HepG2 (cell line): Measurements from ENCODE around the gene AGTRAP. TPM values are rescaled to one million over a fixed set of nuclear protein-coding genes. Genes with fewer than 3 reads are reported as not detected.
A peak's percentile ranks its signal among the peaks of the same experiment; 100 is the strongest.

Source experiments
- DMAP1 ChIP-seq: IDR thresholded peaks from 2 replicates; pipeline ENCODE4 v1.6.1; 2016
- ETV5 ChIP-seq: IDR thresholded peaks from 2 replicates; pipeline ENCODE4 v1.6.1; 2018; ENCODE audit warnings: missing biosample characterization, missing genetic modification reagents, inconsistent platforms, borderline replicate concordance
- GATAD1 ChIP-seq: IDR thresholded peaks from 2 replicates; pipeline ENCODE4 v1.6.1; 2016; ENCODE audit warnings: missing genetic modification reagents, missing compliant biosample characterization
- GTF2F1 ChIP-seq: fragments of 150-350 bp; IDR thresholded peaks from 2 replicates; pipeline ENCODE4 v1.6.1; 2014; ENCODE audit warnings: low read length
- MYC ChIP-seq: sonication (generic); formaldehyde crosslinking; IDR thresholded peaks from 2 replicates; pipeline ENCODE4 v1.9.0; 2021; ENCODE audit warnings: missing genetic modification reagents, borderline replicate concordance
- TCF12 ChIP-seq, 2 experiments: fragments of 450-650 bp in 1 of 2; sonication (generic) in 1 of 2; formaldehyde crosslinking in 1 of 2; IDR thresholded peaks; 2 replicates each; pipeline versions ENCODE4 v1.6.1 to v1.8.0; 2017 to 2022; ENCODE audit warnings: antibody characterized with exemption in 1 of 2, mild to moderate bottlenecking in 1 of 2, missing genetic modification reagents in 1 of 2, moderate library complexity in 1 of 2
- TFDP1 ChIP-seq: IDR thresholded peaks from 2 replicates; pipeline ENCODE4 v1.6.1; 2016; ENCODE audit warnings: missing compliant biosample characterization, missing genetic modification reagents, borderline replicate concordance
- ZBTB40 ChIP-seq, 2 experiments: fragments of 450-650 bp in 1 of 2; sonication (generic) in 1 of 2; formaldehyde crosslinking in 1 of 2; IDR thresholded peaks; 2 replicates each; pipeline versions ENCODE4 v1.6.1 to v1.8.0; 2016 to 2022; ENCODE audit warnings: antibody characterized with exemption in 1 of 2, mild to moderate bottlenecking in 1 of 2, missing genetic modification reagents in 1 of 2
- ZNF160 ChIP-seq: sonication (generic); formaldehyde crosslinking; IDR thresholded peaks from 2 replicates; pipeline ENCODE4 v1.8.0; 2022; ENCODE audit warnings: mild to moderate bottlenecking, inconsistent platforms, missing genetic modification reagents
- ZNF17 ChIP-seq: sonication (generic); formaldehyde crosslinking; IDR thresholded peaks from 2 replicates; pipeline ENCODE4 v1.5.0; 2020; ENCODE audit warnings: mild to moderate bottlenecking, missing genetic modification reagents
- ZNF34 ChIP-seq: sonication (generic); formaldehyde crosslinking; IDR thresholded peaks from 2 replicates; pipeline ENCODE4 v1.4.0; 2020; ENCODE audit warnings: mild to moderate bottlenecking, missing genetic modification reagents, borderline replicate concordance
- ZNF776 ChIP-seq: sonication (generic); formaldehyde crosslinking; IDR thresholded peaks from 2 replicates; pipeline ENCODE4 v1.4.0; 2020; ENCODE audit warnings: mild to moderate bottlenecking, missing genetic modification reagents
- polyA plus RNA-seq, 8 experiments: library from polyadenylated mRNA; depleted of rRNA in 3 of 8; stranded (reverse) in 7 of 8; unstranded in 1 of 8; fragments of >200 nt; fragmentation: Illumina TruSeq in 4 of 8; extraction: Trizol in 4 of 8; gene quantifications; 2 replicates each; pipeline versions ENCODE4 v1.2.1 to v1.2.3, GENCODE V29; 2011 to 2016; ENCODE audit warnings: low read depth in 4 of 8, missing spikeins in 1 of 8, mixed read lengths in 1 of 8; ENCODE audit not compliant: insufficient read depth in 1 of 8
- total RNA-seq, 5 experiments: library from RNA; depleted of rRNA; stranded (reverse); fragments of >200 nt; fragmentation: Illumina TruSeq; extraction: Trizol; gene quantifications; 2 replicates each; pipeline ENCODE4 v1.2.3, GENCODE V29; 2016; ENCODE audit warnings: low read depth in 1 of 5
- TF ChIP-seq, protein P1 (sequence below): IDR thresholded peaks from 2 replicates; pipeline ENCODE4 v1.4.0; 2020; ENCODE audit warnings: mild to moderate bottlenecking, missing genetic modification reagents

Gene AGTRAP
- total and polyA plus RNA-seq, 2 of the 13 experiments (the other 11 are each of a cell fraction or from before 2014, with no cell fraction given), result 28.3 to 32.0 TPM

GRCh38 chr1:11735854-11736745 is at the start of gene AGTRAP (continued):
- TF ChIP-seq GTF2F1 (peak; percentile 79; the same call in 1 of the 2 replicates), ZNF17 (CRISPR knock-in tag) (no peak), ZNF776 (CRISPR knock-in tag) (0 out of 2 replicates have a peak, but pooled peaks have one; percentile 28), DMAP1 (CRISPR knock-in tag) (peak; percentile 44; the same call in 1 of the 2 replicates), GATAD1 (CRISPR knock-in tag) (peak; percentile 78), TCF12 (IDR thresholded peaks at IDR 0.05) (no peak), TCF12 (CRISPR knock-in tag; IDR thresholded peaks at IDR 0.05) (no peak), ETV5 (CRISPR knock-in tag) (peak; percentile 13; the same call in 1 of the 2 replicates), ZNF34 (CRISPR knock-in tag) (no peak), ZNF160 (CRISPR knock-in tag) (0 out of 2 replicates have a peak, but pooled peaks have one; percentile 41), ZBTB40 (IDR thresholded peaks at IDR 0.05) (no peak), ZBTB40 (CRISPR knock-in tag; IDR thresholded peaks at IDR 0.05) (0 out of 2 replicates have a peak, but pooled peaks have one; percentile 26), MYC (CRISPR knock-in tag) (0 out of 2 replicates have a peak, but pooled peaks have one; percentile 35), TFDP1 (CRISPR knock-in tag) (peak; percentile 28; the same call in 1 of the 2 replicates)
- TF ChIP-seq, protein P1, sequence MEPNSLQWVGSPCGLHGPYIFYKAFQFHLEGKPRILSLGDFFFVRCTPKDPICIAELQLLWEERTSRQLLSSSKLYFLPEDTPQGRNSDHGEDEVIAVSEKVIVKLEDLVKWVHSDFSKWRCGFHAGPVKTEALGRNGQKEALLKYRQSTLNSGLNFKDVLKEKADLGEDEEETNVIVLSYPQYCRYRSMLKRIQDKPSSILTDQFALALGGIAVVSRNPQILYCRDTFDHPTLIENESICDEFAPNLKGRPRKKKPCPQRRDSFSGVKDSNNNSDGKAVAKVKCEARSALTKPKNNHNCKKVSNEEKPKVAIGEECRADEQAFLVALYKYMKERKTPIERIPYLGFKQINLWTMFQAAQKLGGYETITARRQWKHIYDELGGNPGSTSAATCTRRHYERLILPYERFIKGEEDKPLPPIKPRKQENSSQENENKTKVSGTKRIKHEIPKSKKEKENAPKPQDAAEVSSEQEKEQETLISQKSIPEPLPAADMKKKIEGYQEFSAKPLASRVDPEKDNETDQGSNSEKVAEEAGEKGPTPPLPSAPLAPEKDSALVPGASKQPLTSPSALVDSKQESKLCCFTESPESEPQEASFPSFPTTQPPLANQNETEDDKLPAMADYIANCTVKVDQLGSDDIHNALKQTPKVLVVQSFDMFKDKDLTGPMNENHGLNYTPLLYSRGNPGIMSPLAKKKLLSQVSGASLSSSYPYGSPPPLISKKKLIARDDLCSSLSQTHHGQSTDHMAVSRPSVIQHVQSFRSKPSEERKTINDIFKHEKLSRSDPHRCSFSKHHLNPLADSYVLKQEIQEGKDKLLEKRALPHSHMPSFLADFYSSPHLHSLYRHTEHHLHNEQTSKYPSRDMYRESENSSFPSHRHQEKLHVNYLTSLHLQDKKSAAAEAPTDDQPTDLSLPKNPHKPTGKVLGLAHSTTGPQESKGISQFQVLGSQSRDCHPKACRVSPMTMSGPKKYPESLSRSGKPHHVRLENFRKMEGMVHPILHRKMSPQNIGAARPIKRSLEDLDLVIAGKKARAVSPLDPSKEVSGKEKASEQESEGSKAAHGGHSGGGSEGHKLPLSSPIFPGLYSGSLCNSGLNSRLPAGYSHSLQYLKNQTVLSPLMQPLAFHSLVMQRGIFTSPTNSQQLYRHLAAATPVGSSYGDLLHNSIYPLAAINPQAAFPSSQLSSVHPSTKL (CRISPR knock-in tag), result peak; percentile 30; the same call in 1 of the 2 replicates
